ENCODE results near the gene FREY1.

Gene FREY1, protein sequence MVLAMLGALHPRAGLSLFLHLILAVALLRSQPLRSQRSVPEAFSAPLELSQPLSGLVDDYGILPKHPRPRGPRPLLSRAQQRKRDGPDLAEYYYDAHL

DNA sequence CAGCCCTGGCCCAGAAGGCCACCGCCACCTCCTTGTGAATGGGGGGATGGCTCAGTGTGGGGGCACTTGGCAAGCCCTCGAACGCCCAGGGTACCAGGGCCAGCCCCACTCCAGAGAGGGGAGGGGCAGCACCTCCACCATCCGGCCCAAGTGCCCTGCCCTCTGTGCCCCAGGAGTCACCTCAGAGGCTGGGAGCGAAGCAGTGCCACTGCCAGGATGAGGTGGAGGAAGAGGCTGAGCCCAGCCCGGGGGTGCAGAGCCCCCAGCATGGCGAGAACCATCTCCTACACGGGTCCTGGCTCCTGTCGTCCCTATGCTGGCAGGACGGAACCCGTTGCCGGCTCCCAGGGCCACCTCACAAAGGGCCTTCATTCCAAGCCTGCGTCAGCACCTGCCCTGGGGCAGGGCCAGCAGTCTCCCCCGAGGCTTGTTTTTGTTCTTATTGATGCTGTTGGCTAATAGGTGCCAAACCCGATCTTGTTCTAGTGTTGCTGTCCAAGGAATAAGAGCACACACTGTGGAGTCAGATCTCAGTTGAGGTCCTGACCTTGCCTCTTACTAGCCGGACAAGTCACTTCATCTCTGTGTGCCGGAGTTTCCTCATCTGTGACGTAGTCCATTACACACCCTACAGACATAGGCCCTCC, at the start of gene FREY1:
FREY1 (minus strand) TSS at position 307 of the 647 bp plus-strand sequence; CDS start at position 281, 26 bp downstream.
- DNase-seq (ENCODE audit: low read depth in 3 of 3, low spot score in 1 of 3), result no peak

DNA sequence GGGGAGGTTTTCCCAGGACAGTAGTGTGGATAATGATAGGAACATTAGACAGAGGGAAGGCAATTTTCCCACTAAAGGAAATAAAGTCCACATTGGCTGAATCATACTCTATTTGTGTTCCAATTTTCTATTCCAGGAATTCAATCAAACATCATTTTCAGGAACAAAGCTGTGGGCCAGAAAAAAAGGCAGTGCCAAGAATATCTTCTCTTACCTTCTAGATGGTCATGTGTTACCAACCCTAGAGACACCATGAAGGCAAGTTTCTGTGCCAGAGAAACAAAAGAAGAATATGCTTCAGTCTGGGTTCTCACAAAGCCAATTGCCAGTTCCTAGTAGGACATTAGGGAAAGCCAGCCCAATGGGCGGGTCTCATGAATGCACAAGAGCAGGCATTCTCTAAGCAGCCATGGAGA, 42.9 kb upstream of the FREY1 start:
- DNase-seq (ENCODE audit: low read depth in 3 of 3, low spot score in 1 of 3), result no peak

DNA sequence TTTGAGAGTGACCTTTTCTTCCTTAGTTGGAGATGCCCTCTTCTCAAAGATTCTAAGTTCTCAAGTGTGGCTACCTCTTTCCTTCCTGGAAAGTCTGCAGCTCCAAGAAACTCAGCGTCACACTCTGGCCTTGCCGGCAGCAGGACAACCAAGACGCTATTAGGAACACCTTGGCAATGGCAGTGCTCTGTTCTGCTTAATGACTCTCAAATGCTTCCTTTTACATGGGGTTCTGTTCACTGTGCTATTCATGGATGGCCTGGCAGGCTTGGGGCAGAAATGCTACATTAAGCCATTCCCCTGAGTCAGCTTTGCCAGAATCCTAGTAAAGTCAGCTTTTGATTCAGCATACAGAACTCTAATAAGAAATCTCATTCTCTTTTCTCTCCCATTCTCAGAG, 41.3 kb upstream of the FREY1 start:
- no peak for DNase-seq (ENCODE audit: low read depth in 3 of 3, low spot score in 1 of 3)

DNA sequence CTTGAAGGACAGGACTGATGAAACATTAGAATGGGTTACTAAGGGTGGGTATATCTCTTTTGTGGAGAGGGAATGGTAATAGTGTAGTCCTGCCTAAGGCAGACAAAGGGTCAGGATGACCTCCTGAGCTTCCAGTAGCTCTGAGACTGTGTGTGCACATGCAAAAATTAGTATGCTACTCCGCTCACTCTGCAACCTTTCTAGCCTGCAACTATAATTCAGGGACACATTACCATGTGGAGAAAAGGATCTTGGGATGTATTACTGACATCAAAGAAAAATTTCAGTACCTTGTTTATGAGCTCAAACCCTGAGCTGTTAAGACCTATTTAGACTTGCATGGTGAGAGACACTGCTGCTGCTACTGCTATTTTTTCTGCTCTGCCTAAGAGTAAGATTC, 40.8 kb upstream of the FREY1 start:
- no peak for DNase-seq (ENCODE audit: low read depth in 3 of 3, low spot score in 1 of 3)

DNA sequence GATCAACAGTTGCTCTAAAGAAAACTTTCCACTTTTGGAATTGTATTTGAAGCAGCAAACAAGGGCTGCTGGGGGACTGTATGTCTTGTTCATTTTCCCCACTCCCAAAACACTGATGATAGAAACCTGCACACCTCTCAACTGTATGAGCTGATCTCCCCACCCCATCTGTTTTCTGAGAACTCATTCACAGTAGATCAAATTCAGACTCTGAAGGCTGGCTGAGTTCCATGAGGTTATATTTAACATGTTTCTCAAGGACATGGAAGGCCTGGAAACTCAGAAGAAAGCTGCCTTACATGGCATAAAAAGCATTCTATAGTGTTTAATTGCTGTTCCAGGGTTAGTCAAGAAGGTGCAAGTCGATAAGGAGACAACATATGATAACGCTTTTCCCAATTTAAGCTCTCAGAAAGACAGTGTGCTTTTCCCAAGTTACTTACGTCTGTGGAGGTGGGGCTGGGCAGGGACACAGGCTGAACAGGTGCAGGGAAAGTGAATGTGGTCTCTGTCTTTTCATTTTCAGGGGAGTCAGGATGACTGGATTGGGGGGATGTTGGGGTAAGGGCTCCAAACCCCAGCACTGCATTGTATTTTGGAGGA, 38.4 kb upstream of the FREY1 start:
- DNase-seq (ENCODE audit: low read depth in 3 of 3, low spot score in 1 of 3), result no peak

DNA sequence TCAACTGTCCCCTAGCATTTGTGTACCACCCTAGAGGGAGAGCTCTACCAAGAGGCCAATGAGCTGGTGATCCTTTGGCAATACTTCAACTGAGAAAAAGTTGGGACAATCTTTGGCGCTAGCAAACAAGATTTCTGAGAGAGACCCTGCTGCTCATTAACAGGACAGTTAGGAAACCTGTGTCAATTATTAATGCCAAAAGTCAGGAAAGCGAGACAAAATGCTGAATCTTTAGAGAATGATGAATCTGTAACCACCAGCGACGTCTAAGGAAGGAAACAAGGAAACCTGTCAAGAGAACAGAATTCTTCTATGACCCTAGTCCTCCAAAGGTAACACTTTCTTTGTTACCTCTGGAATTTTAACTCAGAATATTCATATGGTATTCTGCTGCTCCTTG, 35.3 kb upstream of the FREY1 start:
- no peak for DNase-seq (ENCODE audit: low read depth in 3 of 3, low spot score in 1 of 3)

DNA sequence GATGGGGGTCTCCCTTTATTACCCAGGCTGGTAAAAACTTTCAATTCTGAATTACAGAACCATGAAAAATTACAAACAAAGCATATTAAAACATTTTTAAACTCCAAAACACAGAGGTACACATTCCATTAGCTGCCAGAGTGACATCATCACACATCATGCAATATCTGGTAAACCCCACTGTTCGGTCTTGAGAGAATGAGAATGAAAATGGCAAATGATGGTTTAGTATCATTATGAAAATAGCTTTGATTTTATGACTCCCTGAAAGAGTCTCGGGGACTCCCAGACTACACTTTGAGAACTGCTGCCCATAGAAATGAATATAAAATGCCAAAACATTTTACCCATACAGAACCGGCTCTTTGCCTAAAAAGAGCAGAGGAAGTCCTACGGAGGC, 34.2 kb upstream of the FREY1 start:
- no peak for DNase-seq (ENCODE audit: low read depth in 3 of 3, low spot score in 1 of 3)

DNA sequence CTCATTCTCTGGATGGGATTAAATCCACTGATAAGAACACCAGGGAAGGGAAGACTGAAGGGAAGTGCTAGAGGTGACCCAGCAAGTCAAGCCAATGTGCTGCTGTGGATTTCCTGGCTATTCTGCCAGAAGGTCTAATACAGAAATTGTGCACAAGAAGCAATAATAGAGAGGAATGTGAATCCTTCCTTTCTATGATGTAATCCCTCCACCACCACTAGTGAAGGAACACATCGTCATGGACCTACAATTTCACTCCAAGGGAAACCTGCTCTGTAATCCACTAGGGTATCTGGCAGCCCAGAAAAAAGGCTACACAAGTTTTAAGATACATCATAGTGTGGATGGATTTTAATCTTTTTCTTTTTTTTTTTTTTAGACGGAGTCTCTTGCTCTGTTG, 32.8 kb upstream of the FREY1 start:
- DNase-seq (ENCODE audit: low read depth in 3 of 3, low spot score in 1 of 3), result no peak

DNA sequence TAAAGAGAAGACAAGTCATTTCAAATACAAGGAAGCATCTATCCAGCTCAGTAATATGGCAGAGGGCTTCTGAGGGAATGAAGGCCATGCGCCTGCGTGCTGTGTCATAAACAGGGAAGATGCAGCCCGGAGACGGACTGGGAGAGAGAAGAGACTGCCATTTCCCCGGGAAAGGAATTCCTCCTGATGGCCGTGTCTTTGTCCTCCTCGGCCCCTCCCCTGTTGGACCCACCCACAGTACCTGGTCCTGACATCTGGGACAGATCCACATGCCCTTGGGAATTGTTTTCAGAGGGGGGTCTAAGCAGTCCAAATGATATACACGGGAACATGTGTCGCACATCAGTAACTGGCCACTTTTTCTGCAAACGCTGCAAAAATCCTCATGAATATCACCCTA, 30.8 kb upstream of the FREY1 start:
- DNase-seq (ENCODE audit: low read depth in 3 of 3, low spot score in 1 of 3), result no peak

DNA sequence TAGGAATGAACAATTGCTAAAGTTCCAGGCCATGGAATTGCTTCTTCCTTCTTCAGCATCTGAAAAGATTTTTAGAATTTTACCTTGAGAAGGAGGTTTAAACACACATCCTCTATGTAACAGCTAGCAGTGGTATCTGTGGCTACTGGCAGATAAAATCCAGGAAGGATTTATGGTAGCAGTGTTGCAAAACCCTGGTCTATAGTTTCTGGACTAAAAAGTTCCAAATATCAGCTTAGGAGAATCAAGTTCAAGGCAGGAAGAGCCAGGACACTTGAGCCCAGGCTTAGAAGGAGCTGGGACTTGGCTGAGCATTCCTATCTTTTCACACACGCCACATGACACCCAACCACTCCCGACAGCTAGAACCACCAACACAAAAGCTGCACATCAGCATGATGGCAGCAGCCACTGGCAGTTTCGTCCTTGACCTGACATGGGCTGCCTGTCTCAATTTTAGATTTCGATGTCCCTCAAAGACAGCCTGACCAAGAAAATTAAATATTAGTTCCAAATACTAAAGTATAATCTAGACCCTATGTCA, 29.5 kb upstream of the FREY1 start:
- no peak for DNase-seq (ENCODE audit: low read depth in 3 of 3, low spot score in 1 of 3)

DNA sequence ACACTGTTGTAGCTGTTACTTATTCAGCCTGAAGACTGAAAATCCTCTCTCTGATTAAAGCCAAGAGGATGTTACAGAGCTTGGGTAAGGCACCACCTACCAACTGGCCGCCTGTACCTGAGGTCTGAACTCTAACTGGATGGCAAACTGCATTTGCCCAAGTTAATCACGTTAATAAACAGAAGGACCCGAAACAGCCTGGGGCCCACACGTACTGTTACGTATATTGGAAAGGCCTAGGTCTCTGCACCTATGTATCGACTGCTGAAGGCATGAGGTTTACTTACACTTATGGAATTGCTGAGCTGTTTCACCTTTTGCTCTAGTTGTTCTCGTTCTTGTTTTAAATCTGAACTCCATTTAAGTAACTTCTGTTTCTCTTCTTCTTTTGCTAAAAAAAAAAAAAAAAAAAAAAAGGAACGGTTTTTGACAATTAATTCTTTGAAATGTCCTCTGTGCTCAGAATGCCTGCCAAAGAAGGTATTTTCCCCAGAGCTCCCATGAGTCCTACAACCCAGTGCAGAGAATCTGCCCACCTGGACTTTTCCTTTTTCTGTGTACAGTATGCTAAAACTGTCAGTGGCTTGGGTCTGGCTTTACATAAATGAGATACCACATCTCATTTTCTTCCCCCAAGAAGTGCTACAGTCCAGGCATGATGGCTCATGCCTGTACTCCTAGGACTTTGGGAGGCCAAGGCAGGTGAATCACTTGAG, 28.4 kb upstream of the FREY1 start:
- DNase-seq (ENCODE audit: low read depth in 3 of 3, low spot score in 1 of 3), result no peak

DNA sequence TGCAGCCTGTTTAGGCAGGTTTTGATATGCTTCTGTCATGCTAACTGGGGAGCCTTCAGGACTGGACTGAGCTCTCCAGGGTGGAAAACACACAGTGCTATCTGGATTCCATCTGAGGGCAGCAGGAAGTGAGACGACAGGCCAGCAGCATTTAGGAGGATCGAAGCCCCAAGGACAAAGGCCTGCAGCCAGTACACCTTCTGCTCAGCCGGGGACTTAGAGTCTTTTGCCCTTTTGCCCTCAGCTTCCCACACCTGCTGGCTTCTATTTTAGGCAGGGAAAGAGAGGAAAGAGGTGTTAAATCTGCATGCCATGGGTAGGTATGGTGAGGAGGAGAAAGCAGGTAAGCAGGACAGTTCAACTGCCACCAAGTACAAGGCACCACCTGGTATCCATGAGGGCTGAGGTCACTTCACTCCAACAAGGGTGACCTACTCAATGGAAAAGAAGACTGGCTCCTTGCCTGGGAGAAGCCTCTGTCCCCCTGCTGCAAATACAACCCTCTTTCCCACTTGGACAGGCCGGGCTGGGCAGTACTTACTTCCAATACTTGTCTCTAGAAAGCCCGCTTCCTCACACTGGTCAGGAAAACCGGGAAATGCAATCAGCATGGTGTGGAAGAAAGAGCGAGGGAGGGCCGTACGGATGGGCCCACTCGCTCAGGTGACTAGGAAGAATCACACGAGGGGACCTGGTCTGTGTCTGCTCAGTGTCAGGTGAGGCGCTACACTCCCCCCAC, 27.7 kb upstream of the FREY1 start:
- no peak for DNase-seq (ENCODE audit: low read depth in 3 of 3, low spot score in 1 of 3)

DNA sequence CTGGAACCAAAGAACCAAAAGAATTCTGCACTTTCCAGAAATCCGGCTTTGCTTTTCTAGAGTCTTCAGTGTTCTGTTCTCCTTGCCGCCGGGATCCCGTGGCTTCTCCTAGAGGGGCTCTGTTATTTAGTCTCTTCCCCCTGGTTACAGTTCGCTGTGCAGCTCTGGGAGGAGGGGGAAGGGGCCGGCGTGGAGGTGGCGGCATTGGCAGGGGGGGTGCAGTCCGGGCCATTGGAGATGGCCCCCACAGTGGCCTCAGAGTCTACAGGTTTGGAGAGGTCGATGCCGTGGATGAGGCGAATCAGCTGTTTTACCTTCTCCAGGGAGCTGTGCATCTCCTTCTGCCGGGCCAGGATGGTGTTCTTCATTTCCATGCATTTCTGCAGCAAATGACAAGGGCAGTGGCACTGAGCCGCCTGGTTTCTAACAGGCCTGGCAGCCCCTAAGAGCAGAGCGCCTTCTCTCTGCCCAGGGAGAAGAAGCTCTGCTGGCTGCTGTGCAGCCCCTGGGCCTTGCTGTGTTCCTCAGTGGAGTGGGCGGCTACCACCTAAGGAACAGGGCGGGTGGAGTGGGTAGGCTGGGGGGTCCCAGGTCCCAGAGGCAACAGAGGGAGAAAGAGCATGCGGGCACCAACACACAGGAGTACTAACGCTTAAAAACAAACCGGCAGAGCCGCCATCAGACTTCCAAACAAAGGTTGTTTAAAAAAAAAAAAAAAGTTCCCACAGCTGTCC, 26.9 kb upstream of the FREY1 start:
- DNase-seq (ENCODE audit: low read depth in 3 of 3, low spot score in 1 of 3), result no peak

DNA sequence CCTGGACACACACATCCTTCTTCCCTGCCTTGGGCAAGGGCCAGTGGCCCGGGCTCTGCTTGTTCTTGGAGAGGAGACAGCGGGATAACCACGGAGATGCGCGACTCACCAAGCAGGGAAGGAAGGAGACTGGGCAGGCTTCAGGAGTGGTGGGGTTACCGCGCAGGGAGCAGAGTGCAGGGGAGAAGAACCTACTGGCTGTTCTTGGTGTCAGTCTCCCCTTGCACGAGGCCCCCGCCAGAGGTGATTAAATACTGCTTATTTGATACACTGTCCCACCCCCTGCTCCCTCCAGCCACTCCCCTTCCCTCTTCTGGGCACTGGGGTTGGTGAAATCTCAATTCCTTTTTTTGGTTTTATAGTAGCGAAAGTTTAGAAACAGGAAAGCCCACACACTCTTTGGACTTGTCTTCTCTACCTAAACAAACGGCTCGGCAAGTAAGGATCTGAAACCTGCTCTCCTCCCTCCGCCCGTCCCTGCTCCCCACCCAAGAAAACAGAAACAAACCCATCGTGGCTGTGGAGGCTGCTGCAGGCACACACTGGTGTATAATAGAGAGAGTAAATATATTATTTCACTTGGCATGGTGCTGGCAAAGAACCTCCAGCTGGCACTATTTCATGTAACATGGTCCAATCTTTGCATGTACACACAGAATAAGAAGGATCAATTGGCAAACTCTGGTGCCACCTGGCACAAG, 26.2 kb upstream of the FREY1 start:
- no peak for DNase-seq (ENCODE audit: low read depth in 3 of 3, low spot score in 1 of 3)

DNA sequence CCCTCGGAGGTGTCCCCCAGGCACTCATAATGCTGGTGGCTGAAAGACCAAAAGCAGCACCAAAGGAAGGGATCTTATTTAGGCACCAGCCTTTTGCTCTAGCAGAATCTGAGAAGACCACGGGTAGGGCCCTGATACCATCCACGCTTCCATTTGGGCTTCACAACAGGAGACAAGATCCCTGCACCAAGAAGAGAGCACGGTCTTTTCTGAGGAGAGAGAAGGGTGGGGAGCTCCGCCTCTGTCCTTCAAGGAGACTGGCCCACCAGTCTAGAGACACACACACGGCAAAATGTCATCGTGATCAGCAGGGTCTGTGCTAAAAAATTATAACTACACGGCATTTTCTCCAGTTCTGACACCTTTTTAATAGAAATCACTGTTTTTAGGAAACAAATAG, 25.1 kb upstream of the FREY1 start:
- DNase-seq (ENCODE audit: low read depth in 3 of 3, low spot score in 1 of 3), result no peak

DNA sequence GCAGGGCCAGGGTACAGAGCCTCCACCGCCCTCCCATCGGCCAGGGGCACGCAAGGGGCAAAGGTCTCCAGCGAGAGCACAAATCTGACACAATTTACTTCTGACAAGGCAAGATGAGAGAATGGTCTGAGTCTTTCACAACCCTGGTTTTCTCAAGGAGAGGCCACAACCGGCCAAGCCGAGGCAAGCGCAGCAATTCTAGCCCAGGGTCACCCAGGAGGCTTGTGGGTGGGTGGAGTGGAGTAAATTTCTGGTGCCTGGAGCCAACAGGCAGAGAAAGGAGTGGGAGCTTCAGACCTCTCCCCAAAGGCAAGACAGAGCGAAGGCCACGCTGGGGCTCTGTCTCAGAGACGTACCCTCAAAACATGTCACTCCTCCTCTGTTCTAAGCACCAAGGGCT, 24.7 kb upstream of the FREY1 start:
- no peak for DNase-seq (ENCODE audit: low read depth in 3 of 3, low spot score in 1 of 3)

DNA sequence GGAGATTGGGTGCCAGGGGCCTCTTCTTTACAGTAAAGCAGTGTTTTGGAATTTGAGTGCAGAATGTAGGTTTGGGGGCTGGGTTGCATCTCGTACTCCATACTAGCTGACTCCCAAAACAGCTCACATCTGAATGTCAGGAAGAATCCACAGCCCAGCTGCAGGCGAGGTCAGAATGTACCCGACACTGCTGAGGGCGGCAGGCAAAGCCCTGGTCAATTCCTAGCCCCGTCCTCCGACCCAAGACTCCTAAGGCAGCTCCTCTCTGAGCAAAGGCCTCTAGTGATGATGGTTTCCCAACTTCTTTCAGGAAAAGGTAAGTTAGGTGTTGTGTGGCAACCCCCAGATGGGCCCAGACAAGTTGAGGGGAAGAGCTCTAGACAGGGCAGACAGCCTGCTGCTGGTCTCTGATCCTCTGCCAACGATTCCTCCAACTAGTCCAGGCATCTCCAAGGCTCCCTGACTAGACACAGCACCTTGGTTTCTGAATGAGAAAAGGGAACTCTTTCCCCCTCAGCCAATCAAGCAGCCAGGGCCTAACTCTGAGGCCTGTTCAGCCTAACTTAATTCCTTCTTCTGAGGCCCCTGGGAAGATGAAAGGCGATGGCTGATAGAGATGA, 24.0 kb upstream of the FREY1 start:
- no peak for DNase-seq (ENCODE audit: low read depth in 3 of 3, low spot score in 1 of 3)

DNA sequence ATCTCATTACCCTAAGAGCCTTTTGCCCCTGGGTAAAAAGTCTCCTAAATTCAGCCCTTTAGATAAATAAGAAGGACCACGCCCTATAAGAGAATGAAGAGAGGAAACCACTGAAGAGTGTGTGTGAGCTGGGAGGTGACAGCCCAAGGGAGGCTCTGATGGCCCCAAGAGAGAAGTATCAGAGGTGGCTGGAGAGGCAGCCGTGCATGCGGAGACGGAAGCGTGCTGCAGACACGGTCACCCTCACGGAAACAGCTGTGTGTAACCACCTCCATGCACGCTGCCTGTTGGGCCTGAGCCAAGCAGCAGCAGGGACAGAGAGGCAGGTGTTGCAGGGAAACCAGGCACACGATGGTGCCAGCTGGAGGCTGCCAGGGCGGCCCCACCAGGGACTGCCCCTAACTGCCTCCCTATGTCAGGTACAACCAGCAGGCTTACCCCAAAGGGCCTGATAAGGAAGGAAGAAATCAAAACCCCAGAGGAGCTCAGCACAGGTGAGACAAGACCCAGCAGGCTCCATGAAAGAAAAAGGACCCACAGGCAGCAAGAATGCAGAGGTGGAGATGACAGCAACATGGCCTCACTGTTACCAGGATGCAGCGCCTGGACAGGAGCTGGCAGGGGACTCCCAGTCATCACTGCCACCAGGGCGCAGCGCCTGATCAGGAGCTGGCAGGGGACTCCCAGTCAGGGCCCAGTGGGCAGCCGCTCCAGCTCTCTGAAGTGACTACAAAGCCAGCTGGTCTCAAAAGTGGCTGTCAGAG, 23.1 kb upstream of the FREY1 start:
- DNase-seq (ENCODE audit: low read depth in 3 of 3, low spot score in 1 of 3), result no peak

DNA sequence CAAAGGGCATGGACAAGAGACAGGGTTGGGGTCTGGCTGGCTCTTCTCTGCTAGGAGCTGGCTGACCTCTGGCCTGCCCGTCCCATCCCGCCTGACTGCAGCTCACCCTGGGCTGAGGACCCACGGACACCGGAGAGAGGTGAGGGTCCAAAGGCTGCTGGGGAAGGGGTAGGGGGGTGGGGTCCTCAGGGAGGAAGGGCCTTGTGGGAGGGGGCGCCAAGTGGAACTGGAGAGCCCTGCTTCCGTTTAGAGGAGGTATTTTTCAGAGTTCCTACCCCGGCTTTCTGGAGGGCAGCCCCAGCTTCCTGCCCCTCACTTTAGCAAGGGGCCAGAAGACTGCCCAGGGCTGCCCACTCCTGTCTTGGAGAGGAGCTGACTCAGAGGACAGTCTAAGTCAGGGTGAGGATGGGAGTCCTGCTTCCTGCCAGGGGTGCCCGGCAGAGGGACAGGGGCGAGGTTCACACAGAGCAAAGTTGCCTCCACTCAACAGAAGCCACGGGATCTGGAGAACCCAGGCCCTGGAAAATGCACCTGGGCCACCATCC, 22.5 kb upstream of the FREY1 start:
- no peak for DNase-seq (ENCODE audit: low read depth in 3 of 3, low spot score in 1 of 3)

Measured in stimulated activated CD4-positive, alpha-beta T cell treated with anti-CD3 and anti-CD28 coated beads, TNF-alpha, amount 100 ng/mL, for 1 hour (primary cell).